Measurements from ENCODE around the gene SKOR1. TPM values are rescaled to one million over a fixed set of nuclear protein-coding genes. Genes with fewer than 3 reads are reported as not detected.

SKOR1 gene
- total and polyA plus RNA-seq, 2 of the 13 experiments (the other 11 are each of a cell fraction or from before 2014, with no cell fraction given): 0.09 to 0.11 TPM

- intact Hi-C loops (cut with micrococcal nuclease; ENCODE audit: unreplicated experiment) (no loop called here), in situ Hi-C loops (cut with HindIII; ENCODE audit: extremely low pct_ligation_motif_present, low pct_unique_long_range_greater_than_20kb) (no loop called here)
- H3K9ac ChIP-seq (ENCODE audit: insufficient read depth, low read depth, low read length): no peak overlapping the region
- no TSS peak for BruUV-seq (replicated peaks)
- H3K4me1 ChIP-seq (ENCODE audit: insufficient read depth, low read length): peaks cover 9% of the 10 kb centered on the region
- no peak overlapping the region for H3K4me2 ChIP-seq (ENCODE audit: low read depth, low read length)
- ChIA-PET POLR2A (no interaction called here), CTCF (ENCODE audit: low intra/inter-chr PET ratio, low total read pairs) (no interaction called here)
- no peak overlapping the region for H3K4me3 ChIP-seq (replicated peaks in 1 of 3; ENCODE audit: insufficient read depth in 1 of 3, low read depth in 2 of 3, low read length in 3 of 3)
- ATAC-seq: no peak
- no peak overlapping the region for H2AFZ ChIP-seq (ENCODE audit: low read length)
- 91% methylated on average over 4 of the region's 5 CpGs for WGBS (ENCODE audit: low lambda C conversion rate)
- H3K27me3 ChIP-seq (ENCODE audit: control insufficient read depth in 1 of 2, insufficient read depth in 2 of 2, low read length in 2 of 2): no peaks in the 10 kb centered on the region
- DNase-seq (ENCODE audit: low spot score): no peak
- H3K79me2 ChIP-seq (ENCODE audit: insufficient read depth, low read length): no peaks in the 10 kb centered on the region
- H3K27ac ChIP-seq (ENCODE audit: extremely low read length, insufficient read depth, low read length): no peak overlapping the region
- H4K20me1 ChIP-seq (ENCODE audit: insufficient read depth, low read length): no peaks in the 10 kb centered on the region
- H3K9me3 ChIP-seq (ENCODE audit: low read length): no peaks in the 10 kb centered on the region
- H3K36me3 ChIP-seq (replicated peaks in 1 of 2; ENCODE audit: control insufficient read depth in 1 of 2, insufficient read depth in 2 of 2, low read length in 2 of 2): no peaks in the 10 kb centered on the region
- FAIRE-seq: no peak
- TF ChIP-seq CBX1 (IDR thresholded peaks at IDR 0.05; ENCODE audit: low read depth) (no peak), ZNF747 (CRISPR knock-in tag; IDR thresholded peaks at IDR 0.05; ENCODE audit: borderline replicate concordance) (no peak), SIN3A (IDR thresholded peaks at IDR 0.05; ENCODE audit: borderline replicate concordance, low read depth, low read length) (no peak), AKAP8 (CRISPR knock-in tag; IDR thresholded peaks at IDR 0.05) (no peak), ARNT (IDR thresholded peaks at IDR 0.05) (no peak), FOXA1 (IDR thresholded peaks at IDR 0.05) (no peak), FOXA1 (CRISPR knock-in tag; IDR thresholded peaks at IDR 0.05) (no peak), ATM (IDR thresholded peaks at IDR 0.05; ENCODE audit: borderline replicate concordance) (no peak), HIVEP1 (CRISPR knock-in tag; IDR thresholded peaks at IDR 0.05) (no peak)
- TF ChIP-seq, protein P1, sequence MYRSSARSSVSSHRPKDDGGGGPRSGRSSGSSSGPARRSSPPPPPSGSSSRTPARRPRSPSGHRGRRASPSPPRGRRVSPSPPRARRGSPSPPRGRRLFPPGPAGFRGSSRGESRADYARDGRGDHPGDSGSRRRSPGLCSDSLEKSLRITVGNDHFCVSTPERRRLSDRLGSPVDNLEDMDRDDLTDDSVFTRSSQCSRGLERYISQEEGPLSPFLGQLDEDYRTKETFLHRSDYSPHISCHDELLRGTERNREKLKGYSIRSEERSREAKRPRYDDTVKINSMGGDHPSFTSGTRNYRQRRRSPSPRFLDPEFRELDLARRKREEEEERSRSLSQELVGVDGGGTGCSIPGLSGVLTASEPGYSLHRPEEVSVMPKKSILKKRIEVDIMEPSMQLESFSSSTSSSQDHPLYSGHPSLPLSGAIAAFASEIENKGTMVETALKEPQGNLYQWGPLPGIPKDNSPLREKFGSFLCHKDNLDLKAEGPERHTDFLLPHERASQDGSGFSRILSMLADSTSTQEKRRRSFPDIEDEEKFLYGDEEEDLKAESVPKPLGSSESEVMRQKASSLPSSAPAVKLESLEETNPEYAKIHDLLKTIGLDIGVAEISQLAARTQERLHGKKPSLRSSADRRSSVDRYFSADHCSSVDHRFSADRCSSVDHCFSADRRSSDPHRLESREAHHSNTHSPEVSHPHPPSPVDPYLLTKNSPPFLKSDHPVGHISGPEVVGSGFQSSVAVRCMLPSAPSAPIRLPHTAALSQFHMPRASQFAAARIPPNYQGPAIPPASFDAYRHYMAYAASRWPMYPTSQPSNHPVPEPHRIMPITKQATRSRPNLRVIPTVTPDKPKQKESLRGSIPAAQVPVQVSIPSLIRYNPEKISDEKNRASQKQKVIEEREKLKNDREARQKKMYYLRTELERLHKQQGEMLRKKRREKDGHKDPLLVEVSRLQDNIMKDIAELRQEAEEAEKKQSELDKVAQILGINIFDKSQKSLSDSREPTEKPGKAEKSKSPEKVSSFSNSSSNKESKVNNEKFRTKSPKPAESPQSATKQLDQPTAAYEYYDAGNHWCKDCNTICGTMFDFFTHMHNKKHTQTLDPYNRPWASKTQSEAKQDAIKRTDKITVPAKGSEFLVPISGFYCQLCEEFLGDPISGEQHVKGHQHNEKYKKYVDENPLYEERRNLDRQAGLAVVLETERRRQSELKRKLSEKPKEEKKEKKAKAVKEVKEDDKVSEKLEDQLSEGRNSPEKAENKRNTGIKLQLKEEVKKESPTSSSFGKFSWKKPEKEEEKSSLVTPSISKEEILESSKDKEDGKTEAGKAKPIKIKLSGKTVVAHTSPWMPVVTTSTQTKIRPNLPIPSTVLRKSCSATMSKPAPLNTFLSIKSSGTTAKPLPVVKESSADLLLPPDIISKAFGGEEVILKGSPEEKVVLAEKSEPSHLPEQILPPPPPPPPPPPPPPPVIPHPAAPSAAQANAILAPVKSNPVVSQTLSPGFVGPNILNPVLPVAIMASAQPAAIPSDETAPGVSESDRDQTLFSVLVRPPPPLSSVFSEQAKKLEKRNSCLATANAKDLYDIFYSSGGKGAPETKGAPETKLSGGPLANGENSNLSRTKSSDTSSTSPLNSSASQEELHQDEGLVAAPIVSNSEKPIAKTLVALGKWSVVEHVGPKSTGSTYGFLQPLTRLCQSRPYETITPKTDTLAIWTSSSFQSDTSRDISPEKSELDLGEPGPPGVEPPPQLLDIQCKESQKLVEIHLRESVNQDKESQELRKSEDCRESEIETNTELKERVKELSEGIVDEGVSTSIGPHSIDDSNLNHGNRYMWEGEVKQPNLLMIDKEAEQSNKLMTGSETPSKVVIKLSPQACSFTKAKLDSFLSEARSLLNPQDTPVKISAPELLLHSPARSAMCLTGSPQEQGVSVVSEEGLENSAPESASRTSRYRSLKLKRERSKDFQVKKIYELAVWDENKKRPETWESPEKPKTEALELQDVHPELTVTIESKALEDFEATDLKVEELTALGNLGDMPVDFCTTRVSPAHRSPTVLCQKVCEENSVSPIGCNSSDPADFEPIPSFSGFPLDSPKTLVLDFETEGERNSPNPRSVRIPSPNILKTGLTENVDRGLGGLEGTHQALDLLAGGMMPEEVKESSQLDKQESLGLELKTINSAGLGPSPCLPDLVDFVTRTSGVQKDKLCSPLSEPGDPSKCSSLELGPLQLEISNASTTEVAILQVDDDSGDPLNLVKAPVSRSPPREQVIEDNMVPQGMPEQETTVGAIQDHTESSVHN (CRISPR knock-in tag; IDR thresholded peaks at IDR 0.05): no peak
- TF ChIP-seq, protein P2, sequence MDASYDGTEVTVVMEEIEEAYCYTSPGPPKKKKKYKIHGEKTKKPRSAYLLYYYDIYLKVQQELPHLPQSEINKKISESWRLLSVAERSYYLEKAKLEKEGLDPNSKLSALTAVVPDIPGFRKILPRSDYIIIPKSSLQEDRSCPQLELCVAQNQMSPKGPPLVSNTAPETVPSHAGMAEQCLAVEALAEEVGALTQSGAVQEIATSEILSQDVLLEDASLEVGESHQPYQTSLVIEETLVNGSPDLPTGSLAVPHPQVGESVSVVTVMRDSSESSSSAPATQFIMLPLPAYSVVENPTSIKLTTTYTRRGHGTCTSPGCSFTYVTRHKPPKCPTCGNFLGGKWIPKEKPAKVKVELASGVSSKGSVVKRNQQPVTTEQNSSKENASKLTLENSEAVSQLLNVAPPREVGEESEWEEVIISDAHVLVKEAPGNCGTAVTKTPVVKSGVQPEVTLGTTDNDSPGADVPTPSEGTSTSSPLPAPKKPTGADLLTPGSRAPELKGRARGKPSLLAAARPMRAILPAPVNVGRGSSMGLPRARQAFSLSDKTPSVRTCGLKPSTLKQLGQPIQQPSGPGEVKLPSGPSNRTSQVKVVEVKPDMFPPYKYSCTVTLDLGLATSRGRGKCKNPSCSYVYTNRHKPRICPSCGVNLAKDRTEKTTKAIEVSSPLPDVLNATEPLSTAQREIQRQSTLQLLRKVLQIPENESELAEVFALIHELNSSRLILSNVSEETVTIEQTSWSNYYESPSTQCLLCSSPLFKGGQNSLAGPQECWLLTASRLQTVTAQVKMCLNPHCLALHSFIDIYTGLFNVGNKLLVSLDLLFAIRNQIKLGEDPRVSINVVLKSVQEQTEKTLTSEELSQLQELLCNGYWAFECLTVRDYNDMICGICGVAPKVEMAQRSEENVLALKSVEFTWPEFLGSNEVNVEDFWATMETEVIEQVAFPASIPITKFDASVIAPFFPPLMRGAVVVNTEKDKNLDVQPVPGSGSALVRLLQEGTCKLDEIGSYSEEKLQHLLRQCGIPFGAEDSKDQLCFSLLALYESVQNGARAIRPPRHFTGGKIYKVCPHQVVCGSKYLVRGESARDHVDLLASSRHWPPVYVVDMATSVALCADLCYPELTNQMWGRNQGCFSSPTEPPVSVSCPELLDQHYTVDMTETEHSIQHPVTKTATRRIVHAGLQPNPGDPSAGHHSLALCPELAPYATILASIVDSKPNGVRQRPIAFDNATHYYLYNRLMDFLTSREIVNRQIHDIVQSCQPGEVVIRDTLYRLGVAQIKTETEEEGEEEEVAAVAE (CRISPR knock-in tag; IDR thresholded peaks at IDR 0.05; ENCODE audit: borderline replicate concordance): no peak
- TF ChIP-seq, protein P3, sequence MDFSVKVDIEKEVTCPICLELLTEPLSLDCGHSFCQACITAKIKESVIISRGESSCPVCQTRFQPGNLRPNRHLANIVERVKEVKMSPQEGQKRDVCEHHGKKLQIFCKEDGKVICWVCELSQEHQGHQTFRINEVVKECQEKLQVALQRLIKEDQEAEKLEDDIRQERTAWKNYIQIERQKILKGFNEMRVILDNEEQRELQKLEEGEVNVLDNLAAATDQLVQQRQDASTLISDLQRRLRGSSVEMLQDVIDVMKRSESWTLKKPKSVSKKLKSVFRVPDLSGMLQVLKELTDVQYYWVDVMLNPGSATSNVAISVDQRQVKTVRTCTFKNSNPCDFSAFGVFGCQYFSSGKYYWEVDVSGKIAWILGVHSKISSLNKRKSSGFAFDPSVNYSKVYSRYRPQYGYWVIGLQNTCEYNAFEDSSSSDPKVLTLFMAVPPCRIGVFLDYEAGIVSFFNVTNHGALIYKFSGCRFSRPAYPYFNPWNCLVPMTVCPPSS (IDR thresholded peaks at IDR 0.05): no peak
Measured at GRCh38 chr15:67807141-67807540, 18.2 kb upstream of the SKOR1 start.

All from HepG2 (cell line).